ENCODE measurements around the gene TMEM131L. TPM values are rescaled to one million over a fixed set of nuclear protein-coding genes. Genes with fewer than 3 reads are reported as not detected.

The TMEM131L gene
- total RNA-seq, 3 donors from 2014 or later, result 18.7 to 22.0 (median 19.5) TPM

DNA sequence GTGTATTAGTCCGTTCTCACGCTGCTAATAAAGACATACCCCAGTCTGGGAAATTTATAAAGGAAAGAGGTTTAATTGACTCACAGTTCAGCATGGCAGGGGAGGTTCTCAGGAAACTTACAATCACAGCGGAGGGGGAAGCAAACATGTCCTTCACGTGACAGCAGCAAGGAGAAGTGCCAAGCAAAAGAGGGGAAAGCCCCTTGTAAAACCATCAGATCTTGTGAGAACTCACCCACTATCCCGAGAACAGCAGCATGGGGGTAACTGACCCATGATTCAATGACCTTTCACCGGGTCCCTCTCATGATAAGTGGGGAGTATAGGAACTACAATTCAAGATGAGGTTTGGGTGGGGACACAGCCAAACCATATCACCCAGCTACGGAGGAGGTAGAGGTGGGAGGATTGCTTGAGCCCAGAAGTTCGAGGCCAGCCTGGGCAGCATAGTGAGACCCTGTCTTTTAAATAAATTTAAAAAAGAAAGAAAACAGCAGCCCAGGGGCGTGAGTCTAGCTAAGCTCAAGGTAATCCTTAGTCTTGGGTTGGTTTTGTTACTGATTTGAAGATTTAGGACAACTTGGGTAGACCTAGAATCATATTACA is 46.4 kb upstream of the TMEM131L start:
- H3K36me3 ChIP-seq, result no peaks in the 10 kb centered on the region
- no peak overlapping the region for H3K4me3 ChIP-seq
- intact Hi-C loops (cut with DNase I; ENCODE audit: low total_unique reads), result loop anchor here (10.0 kb wide), 1 partner anchor 1805 kb away; no protein-coding TSS in a partner anchor
- no peaks in the 10 kb centered on the region for H3K4me1 ChIP-seq
- TF ChIP-seq POLR2AphosphoS5 (IDR thresholded peaks at IDR 0.05), result no peak
- no peak for TF ChIP-seq POLR2A (IDR thresholded peaks at IDR 0.05)
- TF ChIP-seq, protein P1, sequence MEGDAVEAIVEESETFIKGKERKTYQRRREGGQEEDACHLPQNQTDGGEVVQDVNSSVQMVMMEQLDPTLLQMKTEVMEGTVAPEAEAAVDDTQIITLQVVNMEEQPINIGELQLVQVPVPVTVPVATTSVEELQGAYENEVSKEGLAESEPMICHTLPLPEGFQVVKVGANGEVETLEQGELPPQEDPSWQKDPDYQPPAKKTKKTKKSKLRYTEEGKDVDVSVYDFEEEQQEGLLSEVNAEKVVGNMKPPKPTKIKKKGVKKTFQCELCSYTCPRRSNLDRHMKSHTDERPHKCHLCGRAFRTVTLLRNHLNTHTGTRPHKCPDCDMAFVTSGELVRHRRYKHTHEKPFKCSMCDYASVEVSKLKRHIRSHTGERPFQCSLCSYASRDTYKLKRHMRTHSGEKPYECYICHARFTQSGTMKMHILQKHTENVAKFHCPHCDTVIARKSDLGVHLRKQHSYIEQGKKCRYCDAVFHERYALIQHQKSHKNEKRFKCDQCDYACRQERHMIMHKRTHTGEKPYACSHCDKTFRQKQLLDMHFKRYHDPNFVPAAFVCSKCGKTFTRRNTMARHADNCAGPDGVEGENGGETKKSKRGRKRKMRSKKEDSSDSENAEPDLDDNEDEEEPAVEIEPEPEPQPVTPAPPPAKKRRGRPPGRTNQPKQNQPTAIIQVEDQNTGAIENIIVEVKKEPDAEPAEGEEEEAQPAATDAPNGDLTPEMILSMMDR (IDR thresholded peaks at IDR 0.05), result no peak
- H3K9me3 ChIP-seq, result no peaks in the 10 kb centered on the region
- DNase-seq (ENCODE audit: low spot score in 2 of 2), result no peak
- H3K27me3 ChIP-seq, result no peaks in the 10 kb centered on the region
- H3K27ac ChIP-seq, result no peak overlapping the region

DNA sequence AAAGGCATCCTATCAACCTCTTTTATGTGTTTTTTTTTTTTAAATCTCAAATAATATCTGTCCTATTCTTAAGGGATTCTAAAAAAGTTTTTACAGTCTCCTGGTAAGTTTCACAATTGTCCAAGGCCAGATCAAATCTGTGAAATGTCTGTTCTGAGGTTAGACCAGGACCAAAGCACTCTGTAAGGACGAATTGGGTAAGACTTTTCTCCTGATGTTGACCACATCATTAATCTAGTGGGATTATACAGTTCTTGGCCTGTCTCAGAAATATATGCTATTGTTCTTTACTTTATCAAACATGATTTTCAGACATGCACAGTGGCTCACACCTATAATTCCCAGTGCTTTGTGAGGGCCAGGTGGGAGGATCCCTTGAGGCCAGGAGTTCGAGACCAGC is 45.8 kb upstream of the TMEM131L start:
- Histone ChIP-seq H3K27ac (no peak overlapping the region), H3K4me3 (no peak overlapping the region)
- no peak for TF ChIP-seq POLR2A (IDR thresholded peaks at IDR 0.05)
- TF ChIP-seq, protein P1 (IDR thresholded peaks at IDR 0.05), result no peak

DNA sequence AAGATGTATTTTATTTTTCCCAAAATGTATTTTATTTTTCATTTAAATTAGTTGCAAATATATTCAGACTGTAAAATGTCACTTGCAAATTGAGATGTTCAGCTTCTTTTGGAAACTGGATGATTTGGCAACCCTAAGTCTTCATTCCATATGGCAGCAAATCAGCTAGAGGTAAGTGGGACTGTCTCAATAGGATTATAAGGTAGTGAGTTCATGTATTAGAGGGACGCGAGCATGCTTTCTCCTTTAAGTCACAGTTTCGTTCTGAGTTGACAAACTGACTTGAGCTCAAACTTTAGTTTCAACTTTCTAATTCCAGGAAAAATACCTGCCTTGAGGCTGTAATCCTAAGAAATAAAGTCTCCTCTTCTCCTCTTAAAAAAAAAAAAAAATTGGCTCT is 44.2 kb upstream of the TMEM131L start:
- Histone ChIP-seq H3K27me3 (no peaks in the 10 kb centered on the region), H3K27ac (no peak overlapping the region), H3K9me3 (no peaks in the 10 kb centered on the region), H3K4me1 (no peaks in the 10 kb centered on the region), H3K36me3 (no peaks in the 10 kb centered on the region), H3K4me3 (no peak overlapping the region)
- DNase-seq (ENCODE audit: low spot score in 2 of 2), result no peak
- intact Hi-C loops (cut with DNase I; ENCODE audit: low total_unique reads), result loop anchor here (10.0 kb wide), 1 partner anchor 1807 kb away; no protein-coding TSS in a partner anchor
- TF ChIP-seq POLR2A (IDR thresholded peaks at IDR 0.05) (no peak), POLR2AphosphoS5 (IDR thresholded peaks at IDR 0.05) (no peak)
- TF ChIP-seq, protein P1 (IDR thresholded peaks at IDR 0.05), result no peak

More for the DNA sequence above, 45.8 kb upstream of the TMEM131L start:
- no peak for DNase-seq (ENCODE audit: low spot score in 2 of 2)
- Histone ChIP-seq H3K27me3 (no peaks in the 10 kb centered on the region), H3K9me3 (no peaks in the 10 kb centered on the region), H3K36me3 (no peaks in the 10 kb centered on the region), H3K4me1 (no peaks in the 10 kb centered on the region)
- intact Hi-C loops (cut with DNase I; ENCODE audit: low total_unique reads), result loop anchor here (10.0 kb wide), 1 partner anchor 1806 kb away; no protein-coding TSS in a partner anchor

DNA sequence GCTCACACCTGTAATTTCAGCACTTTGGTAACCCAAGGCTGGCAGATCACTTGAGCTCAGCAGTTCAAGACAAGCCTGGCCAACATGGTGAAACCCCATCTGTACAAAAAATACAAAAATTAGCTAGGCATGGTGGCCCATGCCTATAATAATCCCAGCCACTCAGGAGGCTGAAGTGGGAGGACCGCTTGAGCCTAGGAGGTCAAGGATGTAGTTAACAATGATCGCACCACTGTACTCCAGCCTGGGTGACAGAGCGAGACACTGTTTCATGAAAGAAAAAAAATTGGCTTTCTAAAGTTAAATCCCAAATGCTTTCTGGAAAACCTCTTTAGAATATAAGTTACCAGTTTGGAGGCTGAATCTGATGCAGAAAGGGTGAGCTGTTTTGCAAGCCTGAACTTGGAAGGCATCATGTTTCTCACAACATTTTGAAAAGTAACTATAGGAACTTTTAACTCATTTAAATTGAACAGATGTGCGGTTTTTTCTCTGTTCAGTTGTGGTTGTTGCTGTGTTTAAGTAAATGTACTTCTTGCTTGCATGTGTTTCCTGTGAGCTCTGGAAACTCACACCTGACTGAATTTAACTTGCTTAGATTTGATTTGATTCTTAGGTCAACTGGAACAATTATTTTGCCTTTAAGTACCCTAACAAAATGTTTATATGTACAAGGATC is 39.8 kb upstream of the TMEM131L start:
- Histone ChIP-seq H3K36me3 (no peaks in the 10 kb centered on the region), H3K27ac (no peak overlapping the region), H3K27me3 (no peaks in the 10 kb centered on the region), H3K4me3 (no peak overlapping the region), H3K4me1 (no peaks in the 10 kb centered on the region), H3K9me3 (no peaks in the 10 kb centered on the region)
- no peak for TF ChIP-seq POLR2A (IDR thresholded peaks at IDR 0.05)
- TF ChIP-seq, protein P1 (IDR thresholded peaks at IDR 0.05), result no peak
- TF ChIP-seq POLR2AphosphoS5 (IDR thresholded peaks at IDR 0.05), result no peak
- intact Hi-C loops (cut with DNase I; ENCODE audit: low total_unique reads), result loop anchor here (10.0 kb wide), 1 partner anchor 1812 kb away; no protein-coding TSS in a partner anchor
- no peak for DNase-seq (ENCODE audit: low spot score in 2 of 2)
